Embryonic facial prominence (tissue), 1 donor: ENCODE measurements around the gene FOXN3.

Experiments
- DNase-seq: peaks from one replicate; pipeline ENCODE4 v3.0.0-alpha.2; 2016; ENCODE audit errors: extremely low spot score

FOXN3 gene

GRCh38 chr14:89408907-89409700, 7.9 kb downstream of the FOXN3 start:
- no peak for DNase-seq

- no peak for DNase-seq
Measured at GRCh38 chr14:89407856-89408255, 9.2 kb downstream of the FOXN3 start.

GRCh38 chr14:89406941-89407340, 10.1 kb downstream of the FOXN3 start:
- no peak for DNase-seq

GRCh38 chr14:89406361-89406760, 10.7 kb downstream of the FOXN3 start:
- DNase-seq, result no peak

DNA sequence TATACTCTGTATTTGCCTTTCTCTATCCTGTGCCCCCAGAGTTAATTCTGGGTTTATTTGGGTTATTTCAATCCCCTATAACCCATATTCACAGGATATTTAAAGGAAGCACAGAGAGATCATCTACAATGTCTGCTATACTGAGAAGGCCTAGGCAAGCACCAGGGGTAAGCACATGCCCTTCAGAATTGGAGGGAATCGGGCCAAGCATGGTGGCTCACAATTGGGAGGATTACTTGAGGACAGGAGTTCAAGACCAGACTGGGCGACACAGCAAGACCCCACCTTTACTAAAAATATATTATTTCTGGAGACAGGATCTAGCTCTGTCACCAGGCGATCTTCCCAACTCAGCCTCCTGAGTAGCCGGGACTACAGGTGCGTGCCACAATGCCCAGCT, 11.3 kb downstream of the FOXN3 start:
- no peak for DNase-seq

DNA sequence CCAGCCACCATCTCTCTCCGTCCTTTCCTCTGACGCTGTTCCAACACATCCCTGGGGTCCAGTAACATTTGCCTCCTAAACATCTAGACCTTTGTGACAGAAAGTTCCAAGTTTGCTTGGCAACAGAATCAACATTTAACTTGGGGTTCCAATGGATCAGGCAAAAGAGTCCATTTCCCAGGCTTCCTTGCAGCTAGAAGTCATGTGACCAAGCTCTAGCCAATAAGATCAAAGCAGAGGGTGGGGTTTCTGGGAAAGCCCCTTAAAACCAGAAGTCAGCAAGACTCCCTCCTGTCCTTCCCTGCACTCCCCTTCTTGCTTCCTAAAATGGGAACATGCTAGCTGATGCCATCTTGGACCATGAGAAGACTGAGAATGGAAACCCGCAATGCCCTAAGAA, 14.7 kb downstream of the FOXN3 start:
- no peak for DNase-seq

DNA sequence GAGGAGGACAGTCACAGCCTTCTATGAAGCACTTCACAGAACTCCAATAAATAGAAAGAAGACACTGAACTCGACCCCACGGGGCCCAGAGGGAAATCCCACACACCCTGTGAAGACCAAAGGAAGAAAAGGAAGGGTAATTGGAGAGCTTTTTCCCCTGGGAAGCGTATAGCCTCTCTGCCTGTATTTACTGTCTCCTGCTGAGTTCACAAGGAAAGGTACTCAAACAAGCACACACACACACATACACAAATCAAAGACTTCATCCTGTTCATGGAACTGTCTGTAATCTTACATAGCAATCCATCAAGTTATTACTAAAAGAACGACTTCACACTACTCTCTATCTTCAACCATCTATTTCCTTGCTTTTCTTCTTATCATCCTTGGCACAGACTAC, 15.3 kb downstream of the FOXN3 start:
- no peak for DNase-seq

GRCh38 chr14:89401241-89401640, 15.8 kb downstream of the FOXN3 start:
- DNase-seq, result no peak

DNA sequence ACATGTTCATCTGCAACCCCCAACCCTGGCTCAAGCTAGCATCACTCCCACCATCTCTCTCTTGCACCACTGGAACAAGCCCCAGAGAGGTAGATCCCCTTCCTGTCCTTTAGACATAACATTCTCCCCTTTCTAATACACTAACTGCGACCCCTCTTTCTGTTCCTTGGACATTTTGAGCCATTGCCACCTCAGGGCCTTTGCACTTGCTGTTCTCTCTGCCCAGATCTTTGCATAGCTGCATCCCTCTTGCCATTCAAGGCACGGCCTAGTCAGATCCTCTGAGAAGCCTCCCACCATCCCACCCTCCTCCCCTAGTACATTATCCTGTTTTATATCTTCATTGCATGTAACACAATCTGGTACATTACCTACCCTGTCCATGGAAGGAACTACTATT, 16.5 kb downstream of the FOXN3 start:
- no peak for DNase-seq

DNA sequence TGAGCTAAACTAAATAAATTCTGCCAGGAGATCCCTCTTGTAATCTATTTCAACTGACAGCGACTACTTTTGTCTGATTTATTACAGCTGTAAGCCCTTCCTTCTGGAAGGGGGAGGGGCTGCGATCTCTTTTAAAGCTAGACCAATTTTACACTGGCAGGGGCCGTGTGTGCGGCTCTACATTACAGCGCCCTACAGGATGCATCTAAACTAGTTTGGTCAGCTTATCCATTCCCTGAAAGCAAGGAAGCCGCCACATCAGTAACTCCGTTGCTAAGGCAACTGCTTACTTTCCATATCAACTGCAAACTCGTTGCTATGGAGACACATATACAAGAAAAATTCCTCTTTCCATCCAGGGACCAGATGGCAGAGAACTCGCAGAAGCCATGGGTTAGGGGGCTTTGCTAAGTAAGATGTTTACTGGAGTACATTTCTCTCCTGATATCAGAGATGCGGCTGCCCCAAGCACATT, 17.4 kb downstream of the FOXN3 start:
- peak; percentile 95 for DNase-seq

DNA sequence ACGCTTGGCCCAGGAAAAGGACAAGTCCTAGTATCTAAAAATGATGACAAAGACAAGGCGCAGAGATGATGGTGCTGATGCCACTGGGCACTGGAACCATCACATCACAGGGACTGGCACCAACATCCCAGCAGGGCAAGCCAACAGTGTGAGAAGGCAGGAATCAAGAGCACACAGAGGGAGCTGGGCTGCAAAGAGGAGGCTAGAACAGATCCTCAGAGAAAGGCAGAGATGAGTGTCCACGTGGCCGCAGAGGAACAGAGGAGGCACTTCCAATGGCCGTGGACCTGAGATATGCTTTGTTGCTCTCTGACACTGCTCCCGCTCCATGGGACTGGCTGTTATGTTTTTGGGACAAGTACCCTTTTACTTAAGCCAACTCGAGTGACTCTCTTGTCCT, 17.9 kb downstream of the FOXN3 start:
- DNase-seq, result no peak

DNA sequence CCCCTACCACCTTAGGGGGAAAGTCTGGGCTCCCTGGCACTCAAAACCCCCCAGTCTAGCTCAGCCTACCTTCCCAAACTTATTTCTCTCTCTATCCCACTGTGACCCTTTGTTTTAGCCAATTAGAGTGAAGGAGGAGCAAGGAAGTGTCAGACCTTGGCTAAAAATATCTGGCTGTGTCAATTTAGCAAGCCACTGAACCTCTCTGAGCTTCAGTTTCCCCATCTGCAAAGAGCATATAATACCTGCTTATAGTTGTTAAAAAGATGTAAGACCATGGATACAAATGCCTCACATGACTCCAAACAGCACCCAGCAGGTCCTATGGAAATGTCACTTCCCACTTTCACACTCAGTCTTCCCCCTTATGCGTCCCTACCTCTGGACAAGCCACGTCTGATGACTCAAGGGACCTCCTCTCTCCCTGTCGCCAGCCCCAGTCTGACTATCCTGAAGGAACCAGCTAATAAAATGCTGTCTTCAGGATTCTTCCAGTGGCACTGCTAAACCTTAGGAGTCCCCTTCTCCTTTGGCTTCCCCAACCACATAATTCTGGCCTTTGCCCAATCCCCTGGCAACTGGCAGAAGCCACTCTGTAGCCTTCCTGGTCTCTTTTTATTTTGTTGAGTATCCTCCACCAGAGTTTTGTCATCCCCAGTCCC, 19.3 kb downstream of the FOXN3 start:
- DNase-seq, result no peak

GRCh38 chr14:89394972-89395371, 22.1 kb downstream of the FOXN3 start:
- DNase-seq, result no peak

DNA sequence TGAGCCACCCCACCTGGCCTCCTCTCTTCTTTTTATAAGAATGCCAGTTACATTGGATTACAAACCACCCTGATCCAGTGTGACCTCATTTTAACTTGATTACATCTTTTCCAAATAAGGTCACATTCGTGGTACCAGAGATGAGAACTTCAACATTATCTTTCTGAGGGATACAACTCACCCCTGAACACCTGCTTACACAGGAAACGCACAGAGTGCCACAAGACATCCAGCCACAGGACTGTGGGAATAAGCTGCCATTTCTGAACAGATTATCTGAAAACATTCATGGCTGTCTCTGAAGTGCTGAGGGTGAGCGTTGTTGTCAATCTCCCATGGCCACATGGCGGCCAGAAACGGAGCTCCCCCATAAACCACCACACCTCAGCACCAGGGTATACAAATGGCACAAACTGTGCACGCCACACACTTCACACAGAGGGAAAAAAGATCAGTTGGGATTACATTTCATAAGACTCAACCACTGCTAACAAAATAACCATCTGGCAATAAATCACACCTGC, 23.7 kb downstream of the FOXN3 start:
- DNase-seq, result no peak

- DNase-seq, result no peak
Measured at GRCh38 chr14:89392181-89392580, 24.9 kb downstream of the FOXN3 start.

DNA sequence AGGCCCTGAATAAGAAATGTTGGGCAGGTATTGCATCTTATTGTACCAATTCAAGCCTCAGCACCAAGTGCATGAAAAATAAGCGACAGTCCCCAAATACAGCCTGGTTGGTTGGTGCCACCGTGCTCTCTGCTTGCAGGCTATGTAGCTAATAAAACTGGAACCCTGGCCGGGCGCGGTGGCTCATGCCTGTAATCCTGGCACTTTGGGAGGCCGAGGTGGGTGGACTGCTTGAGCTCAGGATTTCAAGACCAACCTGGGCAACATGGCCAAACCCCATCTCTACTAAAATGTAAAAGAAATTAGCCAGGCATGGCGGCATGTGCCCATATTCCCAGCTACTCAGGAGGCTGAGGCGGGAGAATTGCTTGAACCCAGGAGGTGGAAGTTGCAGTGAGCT, 25.5 kb downstream of the FOXN3 start:
- no peak for DNase-seq

DNA sequence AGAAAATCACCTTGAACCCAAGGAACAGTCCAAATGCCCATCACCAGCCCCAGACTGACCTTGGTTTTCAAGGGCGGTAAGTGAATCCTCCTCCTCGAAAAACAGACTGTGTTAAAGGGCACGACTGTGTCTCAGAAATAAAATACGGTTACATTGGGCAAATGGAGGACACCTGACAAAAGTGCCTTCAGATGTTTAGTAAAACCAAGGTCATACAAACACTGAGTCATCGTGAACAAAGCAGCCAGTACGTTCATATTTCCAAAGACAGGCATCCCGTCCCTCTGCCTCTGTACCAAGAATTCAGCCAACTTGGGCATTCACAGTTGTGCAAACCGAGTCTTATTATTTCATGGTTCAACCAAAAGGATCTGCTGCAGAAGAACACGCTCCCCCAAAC, 25.9 kb downstream of the FOXN3 start:
- no peak for DNase-seq

GRCh38 chr14:89388853-89389252, 28.2 kb downstream of the FOXN3 start:
- DNase-seq, result no peak

GRCh38 chr14:89387922-89388685, 28.9 kb downstream of the FOXN3 start:
- no peak for DNase-seq

DNA sequence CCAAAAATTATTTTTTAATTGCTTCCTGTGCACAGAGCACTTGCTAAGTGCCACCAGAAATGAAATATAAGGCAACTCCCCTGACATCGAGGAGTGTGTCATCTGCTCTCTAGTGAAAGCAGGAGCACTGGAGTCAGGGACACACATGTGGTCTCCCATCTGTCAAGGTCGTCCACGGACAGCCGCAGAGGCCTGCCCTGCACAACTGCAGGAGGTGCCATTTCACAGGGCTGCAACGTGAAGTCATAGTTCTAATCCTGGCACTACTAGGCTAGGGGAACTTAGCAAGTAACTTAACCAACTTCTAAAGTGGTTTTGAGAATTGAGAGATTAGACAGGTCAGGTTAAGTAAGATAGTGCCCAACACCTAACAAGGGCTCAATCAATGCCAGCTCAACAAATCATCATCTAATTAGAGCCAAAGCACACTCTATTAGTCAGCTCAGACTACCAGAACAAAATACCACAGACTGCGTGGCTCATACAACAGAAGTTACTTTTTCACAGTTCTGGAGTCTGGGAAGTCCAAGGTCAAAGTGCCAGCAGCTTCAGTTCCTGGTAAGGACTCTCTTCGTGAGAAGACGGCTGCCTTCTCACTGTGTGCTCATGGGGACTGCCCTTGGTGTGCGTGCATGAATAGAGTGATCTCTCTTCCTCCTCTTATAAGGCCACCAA, 30.7 kb downstream of the FOXN3 start:
- DNase-seq, result no peak

DNA sequence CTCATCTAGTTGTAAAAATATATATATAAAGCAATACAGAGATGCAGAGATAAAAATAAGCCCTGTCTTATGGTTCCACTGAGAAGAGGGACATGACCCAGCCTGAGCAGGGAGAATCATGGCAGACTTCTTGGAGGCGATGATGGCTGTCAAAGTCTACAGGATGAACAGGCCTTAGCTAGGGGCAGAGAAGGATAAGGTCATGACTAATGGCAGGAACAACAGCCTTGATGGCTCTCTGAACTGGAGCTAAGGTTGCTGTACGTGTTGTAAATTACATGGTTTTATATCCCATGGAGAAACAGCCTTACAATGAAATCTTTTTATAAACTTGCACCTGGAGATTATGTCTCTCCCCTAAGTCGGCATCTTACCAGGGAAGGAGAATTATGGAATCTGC, 32.4 kb downstream of the FOXN3 start:
- DNase-seq, result no peak

- no peak for DNase-seq
Measured at GRCh38 chr14:89384023-89384422, 33.0 kb downstream of the FOXN3 start.
